Vagina (tissue), 2 donors: ENCODE data around the gene DSTYK. TPM values are rescaled to one million over a fixed set of nuclear protein-coding genes. Genes with fewer than 3 reads are reported as not detected.
"Not testable (repeated sequence)": the region's sequence is repeated elsewhere in the genome, so short reads cannot be mapped to it uniquely, and the experiment has no call there.

Source experiments
- DNase-seq, 2 donors: peaks; one replicate each; pipeline ENCODE4 v3.0.0-alpha.2; 2017; ENCODE audit errors: extremely low spot score in 2 of 2
- H3K27ac ChIP-seq: fragments of 200-600 bp; sonication (generic); one replicate; pipeline ENCODE4 v1.5.1; 2019
- H3K27me3 ChIP-seq: fragments of 200-600 bp; sonication (generic); one replicate; pipeline ENCODE4 v1.5.1; 2019
- H3K36me3 ChIP-seq, 2 donors: fragments of 200-600 bp; sonication (generic); one replicate each; pipeline ENCODE4 v1.5.1; 2017 to 2019
- H3K4me1 ChIP-seq: fragments of 200-600 bp; sonication (generic); one replicate; pipeline ENCODE4 v1.5.1; 2019
- H3K4me3 ChIP-seq, 2 donors: fragments of 200-600 bp; sonication (generic); 1 replicate in 1 of 2; 2 replicates in 1 of 2; pipeline ENCODE4 v1.5.1; 2016 to 2019
- H3K9me3 ChIP-seq: fragments of 200-600 bp; sonication (generic); one replicate; pipeline ENCODE4 v1.5.1; 2019
- POLR2A ChIP-seq, 2 donors: fragments of 450-650 bp; IDR thresholded peaks; one replicate each; pipeline ENCODE4 v1.6.1; 2017; ENCODE audit warnings: antibody characterized with exemption in 2 of 2, mild to moderate bottlenecking in 2 of 2, moderate library complexity in 2 of 2
- POLR2AphosphoS5 ChIP-seq, 2 donors: sonication (generic); formaldehyde crosslinking; IDR thresholded peaks; one replicate each; pipeline ENCODE4 v1.9.0; 2017; ENCODE audit warnings: antibody characterized with exemption in 2 of 2, mild to moderate bottlenecking in 2 of 2, low read depth in 1 of 2; ENCODE audit not compliant: insufficient read depth in 1 of 2
- intact Hi-C: fragments of 100-400 bp; cut with DNase I; formaldehyde crosslinking; loops from one replicate; pipeline ENCODE4 v1.15.1; 2023
- total RNA-seq: library from RNA; depleted of rRNA; stranded (reverse); fragments of >200 nt; gene quantifications from one replicate; pipeline ENCODE4 v1.2.3, GENCODE V29; 2016
- TF ChIP-seq, protein P1 (sequence below), 3 experiments: fragments of 450-650 bp in 2 of 3; fragments of 200-600 bp in 1 of 3; sonication (generic) in 1 of 3; IDR thresholded peaks; one replicate each; pipeline ENCODE4 v1.5.1; 2017 to 2019; ENCODE audit warnings: antibody characterized with exemption in 3 of 3, mild to moderate bottlenecking in 2 of 3, moderate library complexity in 2 of 3

DSTYK gene
- total RNA-seq, 1 donor from 2014 or later, result 12.0 TPM

DNA sequence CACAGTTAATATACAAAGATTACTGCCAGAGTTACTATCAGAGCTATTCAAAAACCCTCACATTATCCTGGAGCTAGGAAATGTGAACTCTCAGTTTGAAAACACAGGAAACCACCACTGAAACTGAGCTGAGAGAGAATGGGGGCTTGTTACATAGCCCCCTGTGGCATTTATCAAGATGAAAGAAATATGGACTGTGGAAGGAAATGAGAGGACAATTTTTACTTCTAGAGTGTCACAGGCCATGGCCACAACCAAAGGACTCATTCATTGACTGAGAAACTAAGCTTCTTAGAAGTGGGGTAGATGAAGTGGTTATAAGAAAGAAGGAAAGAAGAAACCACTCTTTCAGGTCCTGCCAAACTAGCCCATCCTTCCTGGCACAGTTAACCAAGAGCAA is 25.3 kb downstream of the DSTYK start:
- Histone ChIP-seq H3K4me1 (peaks cover 45% of the 10 kb centered on the region), H3K36me3 (peaks cover 0 to 4% of the 10 kb centered on the region in 2 donors), H3K27me3 (no peaks in the 10 kb centered on the region), H3K27ac (no peak overlapping the region), H3K9me3 (no peaks in the 10 kb centered on the region), H3K4me3 (no peak overlapping the region)
- no peak for DNase-seq
- no peak for TF ChIP-seq POLR2AphosphoS5 (IDR thresholded peaks at IDR 0.05; ENCODE audit: insufficient read depth in 1 of 2, low read depth in 1 of 2)
- no peak for TF ChIP-seq POLR2A (IDR thresholded peaks at IDR 0.05)
- TF ChIP-seq, protein P1, sequence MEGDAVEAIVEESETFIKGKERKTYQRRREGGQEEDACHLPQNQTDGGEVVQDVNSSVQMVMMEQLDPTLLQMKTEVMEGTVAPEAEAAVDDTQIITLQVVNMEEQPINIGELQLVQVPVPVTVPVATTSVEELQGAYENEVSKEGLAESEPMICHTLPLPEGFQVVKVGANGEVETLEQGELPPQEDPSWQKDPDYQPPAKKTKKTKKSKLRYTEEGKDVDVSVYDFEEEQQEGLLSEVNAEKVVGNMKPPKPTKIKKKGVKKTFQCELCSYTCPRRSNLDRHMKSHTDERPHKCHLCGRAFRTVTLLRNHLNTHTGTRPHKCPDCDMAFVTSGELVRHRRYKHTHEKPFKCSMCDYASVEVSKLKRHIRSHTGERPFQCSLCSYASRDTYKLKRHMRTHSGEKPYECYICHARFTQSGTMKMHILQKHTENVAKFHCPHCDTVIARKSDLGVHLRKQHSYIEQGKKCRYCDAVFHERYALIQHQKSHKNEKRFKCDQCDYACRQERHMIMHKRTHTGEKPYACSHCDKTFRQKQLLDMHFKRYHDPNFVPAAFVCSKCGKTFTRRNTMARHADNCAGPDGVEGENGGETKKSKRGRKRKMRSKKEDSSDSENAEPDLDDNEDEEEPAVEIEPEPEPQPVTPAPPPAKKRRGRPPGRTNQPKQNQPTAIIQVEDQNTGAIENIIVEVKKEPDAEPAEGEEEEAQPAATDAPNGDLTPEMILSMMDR (IDR thresholded peaks at IDR 0.05), result no peak
- intact Hi-C loops, result no loop called here

DNA sequence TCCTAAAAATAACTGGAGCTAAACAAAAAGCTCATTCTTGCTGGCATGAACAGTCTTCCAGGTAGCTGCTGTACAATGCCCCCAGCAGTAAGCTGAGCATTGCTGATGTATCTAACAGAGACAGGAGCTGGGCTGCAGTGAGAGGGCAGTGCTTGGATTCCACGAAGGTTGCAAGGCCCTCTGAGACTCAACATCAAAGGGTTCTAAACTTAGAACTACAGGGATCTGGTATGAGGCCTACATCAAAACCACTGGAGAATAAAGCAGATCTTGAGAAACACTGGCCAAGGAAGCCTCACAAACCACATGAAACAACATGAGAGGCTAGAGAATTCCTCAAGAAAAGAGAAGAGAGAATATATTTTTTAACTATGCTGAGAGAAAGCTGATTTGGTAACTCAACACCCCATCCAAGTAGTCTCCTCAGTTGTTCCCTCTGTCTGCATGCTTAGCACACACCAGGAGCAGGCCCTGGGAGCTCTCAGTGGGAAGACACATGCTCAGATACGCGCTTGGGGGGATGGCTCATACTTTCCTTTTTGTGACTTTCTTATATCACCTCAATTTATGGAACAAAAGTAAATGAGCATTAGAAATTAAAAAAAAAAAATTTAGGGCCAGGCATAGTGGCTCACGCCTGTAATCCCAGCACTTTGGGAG is 27.7 kb downstream of the DSTYK start:
- TF ChIP-seq, protein P1 (IDR thresholded peaks at IDR 0.05), result no peak
- no peak for TF ChIP-seq POLR2A (IDR thresholded peaks at IDR 0.05)
- TF ChIP-seq POLR2AphosphoS5 (IDR thresholded peaks at IDR 0.05; ENCODE audit: insufficient read depth in 1 of 2, low read depth in 1 of 2), result no peak
- intact Hi-C loops, result no loop called here
- no peak overlapping the region for H3K4me3 ChIP-seq
- peaks cover 42% of the 10 kb centered on the region for H3K4me1 ChIP-seq
- no peak for DNase-seq
- no peak overlapping the region for H3K27ac ChIP-seq
- H3K9me3 ChIP-seq, result no peaks in the 10 kb centered on the region
- H3K36me3 ChIP-seq, result peaks cover 0 to 4% of the 10 kb centered on the region in 2 donors
- H3K27me3 ChIP-seq, result no peaks in the 10 kb centered on the region

DNA sequence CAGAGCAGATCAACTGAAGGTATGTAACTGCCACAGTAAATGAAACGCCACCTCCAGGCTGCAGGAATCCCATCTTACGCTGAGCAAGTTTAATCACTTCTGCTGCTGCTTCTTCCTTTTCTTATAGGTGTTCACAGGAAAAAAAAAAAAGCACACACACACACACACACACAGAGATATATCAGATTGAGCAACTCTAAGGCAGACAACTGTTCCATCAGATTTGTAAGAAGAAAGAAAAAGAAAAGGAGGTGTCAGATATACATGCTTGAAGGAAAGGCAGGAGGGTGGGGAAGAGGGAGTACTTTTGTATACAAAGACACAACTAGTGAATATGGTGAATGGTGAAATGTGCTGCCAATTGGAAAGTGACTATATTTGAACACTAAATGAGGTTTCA is 28.6 kb downstream of the DSTYK start:
- Histone ChIP-seq H3K4me3 (no peak overlapping the region), H3K9me3 (no peaks in the 10 kb centered on the region), H3K27me3 (no peaks in the 10 kb centered on the region), H3K27ac (no peak overlapping the region), H3K36me3 (peaks cover 0 to 4% of the 10 kb centered on the region in 2 donors), H3K4me1 (peaks cover 33% of the 10 kb centered on the region)
- TF ChIP-seq POLR2A (IDR thresholded peaks at IDR 0.05), result no peak
- TF ChIP-seq POLR2AphosphoS5 (IDR thresholded peaks at IDR 0.05; ENCODE audit: insufficient read depth in 1 of 2, low read depth in 1 of 2), result no peak
- TF ChIP-seq, protein P1 (IDR thresholded peaks at IDR 0.05), result no peak
- intact Hi-C loops, result no loop called here
- DNase-seq, result no peak

DNA sequence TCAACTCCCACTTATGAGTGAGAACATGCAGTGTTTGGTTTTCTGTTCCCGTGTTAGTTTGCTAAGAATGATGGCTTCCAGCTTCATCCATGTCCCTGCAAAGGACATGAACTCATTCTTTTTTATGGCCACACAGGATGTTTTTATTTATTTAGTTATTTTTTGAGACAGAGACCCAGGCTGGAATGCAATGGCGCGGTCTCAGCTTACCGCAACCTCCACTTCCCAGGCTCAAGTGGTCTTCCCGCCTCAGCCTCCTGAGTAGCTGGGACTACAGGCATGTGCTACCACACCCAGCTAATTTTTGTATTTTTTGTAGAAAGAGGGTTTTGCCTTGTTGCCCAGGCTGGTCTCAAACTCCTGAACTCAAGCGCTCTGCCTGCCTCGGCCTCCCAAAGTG is 31.2 kb downstream of the DSTYK start:
- intact Hi-C loops, H3K9me3 ChIP-seq, H3K4me3 ChIP-seq, DNase-seq, H3K27me3 ChIP-seq, H3K36me3 ChIP-seq: not testable (repeated sequence)
- Histone ChIP-seq H3K4me1 (peaks cover 41% of the 10 kb centered on the region), H3K27ac (peak overlapping the region; percentile 41)

DNA sequence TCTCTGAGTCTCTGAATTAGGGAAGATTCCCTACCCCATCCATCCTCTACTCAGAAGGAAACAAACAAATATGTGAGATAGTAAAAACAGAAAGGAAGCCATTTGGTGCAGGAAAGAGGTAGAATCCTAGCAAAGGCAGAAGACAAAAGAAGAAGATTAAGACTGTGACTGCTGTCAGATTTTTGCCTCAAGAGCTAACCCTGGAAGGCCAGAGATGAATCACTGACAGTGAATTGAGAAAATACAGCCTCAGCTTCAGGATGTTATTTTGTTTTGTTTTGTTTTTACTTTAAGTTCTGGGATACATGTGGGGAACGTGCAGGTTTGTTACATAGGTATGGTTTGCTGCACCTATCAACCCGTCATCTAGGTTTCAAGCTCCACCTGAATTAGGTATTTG is 31.7 kb downstream of the DSTYK start:
- Histone ChIP-seq H3K4me1 (peaks cover 46% of the 10 kb centered on the region), H3K36me3 (peaks cover 0 to 4% of the 10 kb centered on the region in 2 donors), H3K4me3 (no peak overlapping the region), H3K27me3 (no peaks in the 10 kb centered on the region), H3K27ac (peak overlapping the region; percentile 41), H3K9me3 (no peaks in the 10 kb centered on the region)
- intact Hi-C loops, result no loop called here
- no peak for DNase-seq
- TF ChIP-seq, protein P1 (IDR thresholded peaks at IDR 0.05), result no peak
- no peak for TF ChIP-seq POLR2AphosphoS5 (IDR thresholded peaks at IDR 0.05; ENCODE audit: insufficient read depth in 1 of 2, low read depth in 1 of 2)
- TF ChIP-seq POLR2A (IDR thresholded peaks at IDR 0.05), result no peak
